ENCODE data around the gene PIH1D1. TPM values are rescaled to one million over a fixed set of nuclear protein-coding genes. Genes with fewer than 3 reads are reported as not detected.

PIH1D1 gene
- total and polyA plus RNA-seq, 2 donors (not counting 3 experiments of a cell fraction or from before 2014, with no cell fraction given), result 83.2 to 86.9 TPM

DNA sequence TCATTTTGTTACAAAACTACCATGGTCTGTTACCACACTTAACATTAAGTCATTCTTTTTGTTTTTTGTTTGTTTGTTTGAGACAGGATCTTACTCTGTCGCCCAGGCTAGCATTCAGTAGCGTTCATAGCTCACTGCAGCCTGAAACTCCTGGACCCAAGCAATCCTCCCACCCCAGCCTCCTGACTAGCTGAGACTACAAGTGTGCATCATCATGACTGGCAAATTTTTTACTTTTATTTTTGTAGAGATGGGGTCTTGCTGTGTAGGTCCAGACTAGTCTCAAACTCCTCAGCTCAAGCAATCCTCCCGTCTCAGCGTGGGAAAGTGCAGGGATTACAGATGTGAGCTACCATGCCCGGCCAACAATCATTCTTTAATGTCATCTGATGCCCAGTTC, 4.7 kb upstream of the PIH1D1 start:
- no peak overlapping the region for H3K4me2 ChIP-seq (ENCODE audit: insufficient read depth, low read length)
- ChIA-PET CTCF (interaction anchor here (1.5 kb wide), 1 partner anchor 17 kb away, joined by 5 read pairs; the partner anchor contains the start of gene FLT3LG), POLR2A (no interaction called here)
- dilution Hi-C loops (cut with MboI; ENCODE audit: extremely low pct_ligation_motif_present, low sequenced_read_pairs), result no loop called here
- FAIRE-seq (no peak), DNase-seq (ENCODE audit: low read depth, low spot score) (no peak)
- no TSS peak for BruUV-seq (replicated peaks)
- H3K9ac ChIP-seq (replicated peaks; ENCODE audit: extremely low read depth, insufficient read depth, low read length), result no peak overlapping the region
- no peaks in the 10 kb centered on the region for H4K20me1 ChIP-seq (replicated peaks; ENCODE audit: control insufficient read depth, extremely low read depth, insufficient read depth, low read length)
- H3K9me1 ChIP-seq (replicated peaks; ENCODE audit: control insufficient read depth, extremely low read depth, insufficient read depth, low read length), result no peaks in the 10 kb centered on the region
- H3K9me3 ChIP-seq (replicated peaks; ENCODE audit: control insufficient read depth, insufficient read depth, low read length), result no peaks in the 10 kb centered on the region
- no peak overlapping the region for H3K4me3 ChIP-seq (replicated peaks in 1 of 3; ENCODE audit: insufficient read depth in 1 of 3, low read depth in 1 of 3, low read length in 3 of 3)
- intact Hi-C loops (cut with micrococcal nuclease), result no loop called here
- peaks cover 6% of the 10 kb centered on the region for H3K4me1 ChIP-seq (ENCODE audit: control insufficient read depth, extremely low read depth, insufficient read depth, low read length)
- peaks cover 3% of the 10 kb centered on the region for H3K79me2 ChIP-seq (ENCODE audit: control insufficient read depth, insufficient read depth, low read length)
- TF ChIP-seq EZH2 (IDR thresholded peaks at IDR 0.05; ENCODE audit: borderline replicate concordance, low read depth, low read length, severe bottlenecking), result no peak
- TF ChIP-seq, protein P1, sequence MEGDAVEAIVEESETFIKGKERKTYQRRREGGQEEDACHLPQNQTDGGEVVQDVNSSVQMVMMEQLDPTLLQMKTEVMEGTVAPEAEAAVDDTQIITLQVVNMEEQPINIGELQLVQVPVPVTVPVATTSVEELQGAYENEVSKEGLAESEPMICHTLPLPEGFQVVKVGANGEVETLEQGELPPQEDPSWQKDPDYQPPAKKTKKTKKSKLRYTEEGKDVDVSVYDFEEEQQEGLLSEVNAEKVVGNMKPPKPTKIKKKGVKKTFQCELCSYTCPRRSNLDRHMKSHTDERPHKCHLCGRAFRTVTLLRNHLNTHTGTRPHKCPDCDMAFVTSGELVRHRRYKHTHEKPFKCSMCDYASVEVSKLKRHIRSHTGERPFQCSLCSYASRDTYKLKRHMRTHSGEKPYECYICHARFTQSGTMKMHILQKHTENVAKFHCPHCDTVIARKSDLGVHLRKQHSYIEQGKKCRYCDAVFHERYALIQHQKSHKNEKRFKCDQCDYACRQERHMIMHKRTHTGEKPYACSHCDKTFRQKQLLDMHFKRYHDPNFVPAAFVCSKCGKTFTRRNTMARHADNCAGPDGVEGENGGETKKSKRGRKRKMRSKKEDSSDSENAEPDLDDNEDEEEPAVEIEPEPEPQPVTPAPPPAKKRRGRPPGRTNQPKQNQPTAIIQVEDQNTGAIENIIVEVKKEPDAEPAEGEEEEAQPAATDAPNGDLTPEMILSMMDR (IDR thresholded peaks at IDR 0.05; ENCODE audit: extremely low read depth in 1 of 2, insufficient read depth in 1 of 2, low read depth in 1 of 2, low read length in 2 of 2), result no peak
- no peak for TF ChIP-seq MAX (IDR thresholded peaks at IDR 0.05; ENCODE audit: insufficient read depth, insufficient read length)
- no peak for TF ChIP-seq POLR2A (IDR thresholded peaks at IDR 0.05; ENCODE audit: low read depth, low read length)
- TF ChIP-seq MYC (IDR thresholded peaks at IDR 0.05; ENCODE audit: low read depth, low read length), result no peak
- no peak for TF ChIP-seq FOS (IDR thresholded peaks at IDR 0.05; ENCODE audit: borderline replicate concordance, insufficient read depth, low read length)
- TF ChIP-seq POLR2AphosphoS5 (IDR thresholded peaks at IDR 0.05; ENCODE audit: insufficient read depth, low read depth, low read length), result no peak
- H3K27me3 ChIP-seq (ENCODE audit: control insufficient read depth in 2 of 2, insufficient read depth in 2 of 2, low read length in 2 of 2), result no peaks in the 10 kb centered on the region
- H2AFZ ChIP-seq (ENCODE audit: low read depth, low read length), result no peak overlapping the region
- no peak overlapping the region for H3K27ac ChIP-seq (ENCODE audit: insufficient read depth, low read depth, low read length)
- H3K36me3 ChIP-seq (ENCODE audit: control insufficient read depth in 2 of 2, extremely low read depth in 1 of 2, insufficient read depth in 2 of 2, low read length in 2 of 2), result no peaks in the 10 kb centered on the region

All from endothelial cell of umbilical vein (primary cell).